AG04450 (cell line): ENCODE data around the gene GNAZ. TPM values are rescaled to one million over a fixed set of nuclear protein-coding genes. Genes with fewer than 3 reads are reported as not detected.
"Not testable (repeated sequence)": the region's sequence is repeated elsewhere in the genome, so short reads cannot be mapped to it uniquely, and the experiment has no call there.

ENCODE experiments used
- CTCF ChIA-PET: fragments of 300-600, 350-600 bp; formaldehyde crosslinking; extraction: SDS; loops from one replicate; lab custom pipeline; 2022; ENCODE audit warnings: antibody characterized with exemption, inconsistent platforms; lab: Charles Lee
- POLR2A ChIA-PET: fragments of 350-600 bp; formaldehyde crosslinking; extraction: SDS; loops from one replicate; lab custom pipeline; 2021; ENCODE audit warnings: antibody characterized with exemption, inconsistent platforms; lab: Yijun Ruan, JAX
- DNase-seq: peaks from one replicate; pipeline ENCODE4 v3.0.0-alpha.2; 2011; ENCODE audit warnings: low read depth, low spot score
- H3K27ac ChIP-seq: one replicate; pipeline ENCODE4 v1.5.1; 2012; ENCODE audit warnings: low read depth, low read length, control low read depth
- H3K27me3 ChIP-seq: one replicate; pipeline ENCODE4 v1.6.0; 2012; ENCODE audit warnings: low read length; ENCODE audit not compliant: control insufficient read depth, insufficient read depth
- H3K4me3 ChIP-seq: 2 replicates; pipeline ENCODE4 v1.5.1; 2011; ENCODE audit warnings: mild to moderate bottlenecking, low read depth, low read length, control low read depth
- H3K9me3 ChIP-seq: 2 replicates; pipeline ENCODE4 v1.5.1; 2012; ENCODE audit warnings: low read length; ENCODE audit not compliant: control insufficient read depth, insufficient read depth
- CTCF ChIP-seq: IDR thresholded peaks from 2 replicates; pipeline ENCODE4 v1.5.1; 2011; ENCODE audit warnings: low read depth, low read length, control low read depth, inconsistent platforms
- polyA minus RNA-seq: library from RNA; depleted of rRNA, polyadenylated mRNA; stranded (reverse); fragments of >200 nt; gene quantifications from 2 replicates; pipeline ENCODE4 v1.2.3, GENCODE V29; 2011; rRNA and poly(A)+ RNA removed
- polyA plus RNA-seq: library from polyadenylated mRNA; depleted of rRNA; stranded (reverse); fragments of >200 nt; gene quantifications from 2 replicates; pipeline ENCODE4 v1.2.3, GENCODE V29; 2011; rRNA removed

GNAZ gene
- polyA plus RNA-seq (0.25 and 0.46 TPM in 2 replicates), polyA minus RNA-seq (0.28 and 0.83 TPM in 2 replicates)

- CTCF ChIA-PET, result interaction anchor here (1.5 kb wide), 1 partner anchor 58 kb away, joined by 3 read pairs; no protein-coding TSS in a partner anchor
These were observed at the start of gene GNAZ for GRCh38 chr22:23070418-23071229. Gene GNAZ, plus strand, starts transcription at chr22:23070519. Its CDS starts 25,177 bp downstream, at chr22:23095696.

GRCh38 chr22:23020659-23021293 lies 49.5 kb upstream of the GNAZ start:
- ChIA-PET CTCF (no interaction called here), POLR2A (no interaction called here)
- DNase-seq, result no peak
- H3K27me3 ChIP-seq, result no peaks in the 10 kb centered on the region
- no peak overlapping the region for H3K4me3 ChIP-seq
- H3K9me3 ChIP-seq, result no peaks in the 10 kb centered on the region; the same call in 1 of the 2 replicates
- TF ChIP-seq CTCF, result no peak
- H3K27ac ChIP-seq, result no peak overlapping the region

More at GRCh38 chr22:23070418-23071229, at the start of gene GNAZ:
- H3K27ac ChIP-seq, result no peak within 1 kb of the TSS
- H3K9me3 ChIP-seq, result no peaks in the 10 kb centered on the region
- POLR2A ChIA-PET, result no interaction called here
- peaks cover 13% of the 10 kb centered on the region for H3K27me3 ChIP-seq
- peak within 1 kb of the TSS; percentile 61 for H3K4me3 ChIP-seq
- no peak for DNase-seq
- TF ChIP-seq CTCF, result no peak

- POLR2A ChIA-PET, CTCF ChIA-PET, H3K27ac ChIP-seq, H3K27me3 ChIP-seq, H3K9me3 ChIP-seq, DNase-seq, H3K4me3 ChIP-seq: not testable (repeated sequence)
These were observed 48.5 kb upstream of the GNAZ start for GRCh38 chr22:23021660-23022353.

- no peak for DNase-seq
- peaks cover 2% of the 10 kb centered on the region for H3K27me3 ChIP-seq
- ChIA-PET CTCF (no interaction called here), POLR2A (no interaction called here)
- TF ChIP-seq CTCF, result no peak
- no peak overlapping the region for H3K4me3 ChIP-seq
- H3K9me3 ChIP-seq, result no peaks in the 10 kb centered on the region
- H3K27ac ChIP-seq, result no peak overlapping the region
These were observed 47.0 kb upstream of the GNAZ start for GRCh38 chr22:23023294-23023693.

- ChIA-PET CTCF (no interaction called here), POLR2A (no interaction called here)
- Histone ChIP-seq H3K9me3 (no peaks in the 10 kb centered on the region), H3K27me3 (peaks cover 2% of the 10 kb centered on the region), H3K4me3 (no peak overlapping the region), H3K27ac (no peak overlapping the region)
- DNase-seq, result no peak
- TF ChIP-seq CTCF, result no peak
These were observed 43.5 kb upstream of the GNAZ start for GRCh38 chr22:23026777-23027176.

GRCh38 chr22:23027849-23028248 lies 42.5 kb upstream of the GNAZ start:
- H3K27ac ChIP-seq, H3K27me3 ChIP-seq, H3K4me3 ChIP-seq, CTCF ChIA-PET, H3K9me3 ChIP-seq, DNase-seq, POLR2A ChIA-PET: not testable (repeated sequence)
